Measurements from ENCODE around the gene ANKRD9. TPM values are rescaled to one million over a fixed set of nuclear protein-coding genes. Genes with fewer than 3 reads are reported as not detected.

The ANKRD9 gene
- total and polyA plus RNA-seq, 10 of the 15 experiments (the other 5 are each of a cell fraction or from before 2014, with no cell fraction given) = 0.03 to 3.6 (median 0.49) TPM

DNA sequence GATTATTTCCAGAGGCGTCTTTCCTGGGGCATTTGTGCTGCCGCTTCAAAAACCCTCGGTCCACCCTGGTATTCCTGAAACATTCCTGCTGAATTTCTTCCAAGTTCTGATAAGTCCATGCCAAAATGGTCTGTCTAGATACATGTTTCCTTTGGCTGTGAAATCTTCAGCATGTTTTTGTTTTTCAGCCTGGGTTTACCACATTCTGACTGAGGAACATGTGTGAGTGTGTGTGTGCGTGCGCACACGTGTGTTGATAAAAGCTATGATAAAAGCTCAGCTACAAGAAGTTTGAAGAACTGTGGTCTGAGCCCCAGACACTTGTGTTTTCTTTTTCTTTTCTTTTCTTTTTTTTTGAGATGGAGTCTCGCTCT lies 22.4 kb downstream of the ANKRD9 start (continued):
- no peak for TF ChIP-seq KDM1A (IDR thresholded peaks at IDR 0.05; ENCODE audit: borderline replicate concordance)
- TF ChIP-seq, protein P1, sequence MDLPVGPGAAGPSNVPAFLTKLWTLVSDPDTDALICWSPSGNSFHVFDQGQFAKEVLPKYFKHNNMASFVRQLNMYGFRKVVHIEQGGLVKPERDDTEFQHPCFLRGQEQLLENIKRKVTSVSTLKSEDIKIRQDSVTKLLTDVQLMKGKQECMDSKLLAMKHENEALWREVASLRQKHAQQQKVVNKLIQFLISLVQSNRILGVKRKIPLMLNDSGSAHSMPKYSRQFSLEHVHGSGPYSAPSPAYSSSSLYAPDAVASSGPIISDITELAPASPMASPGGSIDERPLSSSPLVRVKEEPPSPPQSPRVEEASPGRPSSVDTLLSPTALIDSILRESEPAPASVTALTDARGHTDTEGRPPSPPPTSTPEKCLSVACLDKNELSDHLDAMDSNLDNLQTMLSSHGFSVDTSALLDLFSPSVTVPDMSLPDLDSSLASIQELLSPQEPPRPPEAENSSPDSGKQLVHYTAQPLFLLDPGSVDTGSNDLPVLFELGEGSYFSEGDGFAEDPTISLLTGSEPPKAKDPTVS (IDR thresholded peaks at IDR 0.05; ENCODE audit: low read depth, low read length) = no peak
- no peak for TF ChIP-seq MYC (IDR thresholded peaks at IDR 0.05; ENCODE audit: insufficient read depth, insufficient read length, insufficient replicate concordance, low read length, severe bottlenecking)
- TF ChIP-seq ZNF207 (IDR thresholded peaks at IDR 0.05; ENCODE audit: borderline replicate concordance) = no peak
- no peak for TF ChIP-seq CBX3 (IDR thresholded peaks at IDR 0.05; ENCODE audit: borderline replicate concordance, low read depth)

DNA sequence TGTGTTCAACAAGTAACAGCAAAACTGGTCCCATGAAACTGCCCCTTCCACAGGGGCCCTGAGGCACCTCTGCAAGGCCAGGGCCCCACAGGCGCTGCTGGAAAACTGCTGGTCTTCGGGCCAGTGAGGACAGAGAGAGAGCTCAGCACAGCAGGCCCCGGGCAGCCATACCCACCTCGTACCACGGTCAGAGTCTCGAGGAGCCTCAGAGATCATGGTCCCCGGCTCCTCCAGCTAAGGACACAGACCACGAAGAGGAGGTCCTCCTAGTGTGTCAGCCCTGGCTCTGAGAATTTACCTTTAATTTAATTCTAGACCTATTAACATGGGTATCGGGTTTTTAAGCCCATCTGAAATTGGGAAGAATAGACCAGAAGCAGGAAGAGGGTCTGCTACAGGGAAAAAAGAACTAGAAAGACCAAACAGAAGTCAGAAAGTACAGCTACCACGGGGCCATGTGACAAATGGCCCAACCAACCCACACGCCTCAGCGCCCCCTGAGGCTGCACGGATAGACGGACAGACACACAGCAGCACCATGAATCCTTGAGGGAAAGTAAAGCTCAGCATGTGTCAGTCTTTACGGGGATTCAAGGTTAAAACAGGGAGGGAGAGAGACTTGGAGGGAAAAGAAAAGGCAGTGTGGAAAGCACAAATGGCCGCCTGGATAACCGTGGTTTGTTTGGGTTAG lies 22.9 kb downstream of the ANKRD9 start:
- Histone ChIP-seq H3K27ac (ENCODE audit: control insufficient read depth, insufficient read depth) (no peak overlapping the region), H3K9me3 (replicated peaks; ENCODE audit: control insufficient read depth, insufficient read depth, low read length) (no peaks in the 10 kb centered on the region), H3K27me3 (replicated peaks in 1 of 2; ENCODE audit: control insufficient read depth in 2 of 2, insufficient read depth in 2 of 2, low read length in 1 of 2) (no peaks in the 10 kb centered on the region), H3K4me3 (no peak overlapping the region), H3K4me1 (ENCODE audit: control insufficient read depth, insufficient read depth, low read length) (no peaks in the 10 kb centered on the region), H2AFZ (ENCODE audit: control insufficient read depth, low read depth, low read length) (no peak overlapping the region), H3K79me2 (ENCODE audit: control insufficient read depth, insufficient read depth, low read length) (no peaks in the 10 kb centered on the region), H3K4me2 (ENCODE audit: control insufficient read depth, insufficient read depth) (no peak overlapping the region), H3K9ac (ENCODE audit: control insufficient read depth, insufficient read depth, low read length) (no peak overlapping the region), H4K20me1 (ENCODE audit: control insufficient read depth, insufficient read depth) (no peaks in the 10 kb centered on the region), H3K36me3 (ENCODE audit: control insufficient read depth in 2 of 2, insufficient read depth in 2 of 2, low read length in 1 of 2) (no peaks in the 10 kb centered on the region)
- TF ChIP-seq SREBF1 (IDR thresholded peaks at IDR 0.05; ENCODE audit: low read length) = no peak
- TF ChIP-seq RB1 (IDR thresholded peaks at IDR 0.05; ENCODE audit: borderline replicate concordance) = no peak
- TF ChIP-seq, protein P2, sequence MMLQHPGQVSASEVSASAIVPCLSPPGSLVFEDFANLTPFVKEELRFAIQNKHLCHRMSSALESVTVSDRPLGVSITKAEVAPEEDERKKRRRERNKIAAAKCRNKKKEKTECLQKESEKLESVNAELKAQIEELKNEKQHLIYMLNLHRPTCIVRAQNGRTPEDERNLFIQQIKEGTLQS (IDR thresholded peaks at IDR 0.05; ENCODE audit: borderline replicate concordance, extremely low read depth, low read depth, low read length) = no peak
- TF ChIP-seq, protein P3, sequence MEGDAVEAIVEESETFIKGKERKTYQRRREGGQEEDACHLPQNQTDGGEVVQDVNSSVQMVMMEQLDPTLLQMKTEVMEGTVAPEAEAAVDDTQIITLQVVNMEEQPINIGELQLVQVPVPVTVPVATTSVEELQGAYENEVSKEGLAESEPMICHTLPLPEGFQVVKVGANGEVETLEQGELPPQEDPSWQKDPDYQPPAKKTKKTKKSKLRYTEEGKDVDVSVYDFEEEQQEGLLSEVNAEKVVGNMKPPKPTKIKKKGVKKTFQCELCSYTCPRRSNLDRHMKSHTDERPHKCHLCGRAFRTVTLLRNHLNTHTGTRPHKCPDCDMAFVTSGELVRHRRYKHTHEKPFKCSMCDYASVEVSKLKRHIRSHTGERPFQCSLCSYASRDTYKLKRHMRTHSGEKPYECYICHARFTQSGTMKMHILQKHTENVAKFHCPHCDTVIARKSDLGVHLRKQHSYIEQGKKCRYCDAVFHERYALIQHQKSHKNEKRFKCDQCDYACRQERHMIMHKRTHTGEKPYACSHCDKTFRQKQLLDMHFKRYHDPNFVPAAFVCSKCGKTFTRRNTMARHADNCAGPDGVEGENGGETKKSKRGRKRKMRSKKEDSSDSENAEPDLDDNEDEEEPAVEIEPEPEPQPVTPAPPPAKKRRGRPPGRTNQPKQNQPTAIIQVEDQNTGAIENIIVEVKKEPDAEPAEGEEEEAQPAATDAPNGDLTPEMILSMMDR (IDR thresholded peaks at IDR 0.05 in 2 of 3, conservative IDR thresholded peaks at IDR 0.05 in 1 of 3; ENCODE audit: control insufficient read depth in 2 of 3, extremely low read depth in 1 of 3, insufficient read depth in 1 of 3, low read depth in 3 of 3, low read length in 3 of 3) = no peak
- SMC1A ChIA-PET (ENCODE audit: uncharacterized antibody, unreplicated experiment) = no interaction called here
- no peak for FAIRE-seq
- no peak for DNase-seq (ENCODE audit: low read depth, low spot score)
- CTCF ChIA-PET = no interaction called here
- no TSS peak for BruUV-seq (replicated peaks)
- in situ Hi-C loops (cut with MboI) (no loop called here), intact Hi-C loops (cut with micrococcal nuclease; ENCODE audit: unreplicated experiment) (no loop called here)
- 66% methylated on average over 17 of the region's 17 CpGs for WGBS (ENCODE audit: insufficient coverage, insufficient replicate concordance, low lambda C conversion rate, missing lambda C conversion rate)
- POLR2A ChIA-PET = no interaction called here
- ATAC-seq = no peak
- RAD21 ChIA-PET (ENCODE audit: unreplicated experiment) = interaction anchor here (0.7 kb wide), 1 partner anchor 38 kb away, joined by 3 read pairs; no protein-coding TSS in a partner anchor

Measured in GM12878 (cell line).